ENCODE measurements around the gene RNF34. TPM values are rescaled to one million over a fixed set of nuclear protein-coding genes. Genes with fewer than 3 reads are reported as not detected.

The RNF34 gene
- total and polyA plus RNA-seq, 7 donors: 19.8 to 52.4 (median 34.3) TPM

DNA sequence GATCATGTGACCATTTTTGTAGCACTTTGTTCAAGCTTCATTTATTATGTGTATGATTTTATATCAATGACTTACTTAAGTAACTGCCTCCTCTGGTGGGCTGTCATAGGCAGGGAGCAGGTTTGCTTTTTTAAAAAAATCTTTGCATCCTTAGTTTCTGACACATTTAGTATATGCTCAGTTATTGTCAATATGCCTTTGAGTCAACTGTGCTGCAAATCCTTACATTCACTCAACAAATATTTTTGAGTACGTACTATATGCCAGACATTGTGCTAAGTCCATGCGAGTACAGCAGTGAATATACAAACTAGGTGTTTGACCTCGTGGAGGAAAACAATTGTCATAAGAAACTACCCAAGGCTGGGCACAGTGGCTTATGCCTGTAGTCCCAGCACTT, 43.3 kb upstream of the RNF34 start:
- WGBS, 2 donors: 85 to 86% methylated on average over 3 of the region's 3 CpGs
- intact Hi-C loops (cut with DNase I): no loop called here
- H3K4me1 ChIP-seq: peaks cover 0 to 8% (median 3%) of the 10 kb centered on the region in 4 donors
- no peaks in the 10 kb centered on the region for H3K9me3 ChIP-seq
- no peak overlapping the region for H3K27ac ChIP-seq
- H3K36me3 ChIP-seq: no peaks in the 10 kb centered on the region
- DNase-seq: no peak
- TF ChIP-seq, protein P1, sequence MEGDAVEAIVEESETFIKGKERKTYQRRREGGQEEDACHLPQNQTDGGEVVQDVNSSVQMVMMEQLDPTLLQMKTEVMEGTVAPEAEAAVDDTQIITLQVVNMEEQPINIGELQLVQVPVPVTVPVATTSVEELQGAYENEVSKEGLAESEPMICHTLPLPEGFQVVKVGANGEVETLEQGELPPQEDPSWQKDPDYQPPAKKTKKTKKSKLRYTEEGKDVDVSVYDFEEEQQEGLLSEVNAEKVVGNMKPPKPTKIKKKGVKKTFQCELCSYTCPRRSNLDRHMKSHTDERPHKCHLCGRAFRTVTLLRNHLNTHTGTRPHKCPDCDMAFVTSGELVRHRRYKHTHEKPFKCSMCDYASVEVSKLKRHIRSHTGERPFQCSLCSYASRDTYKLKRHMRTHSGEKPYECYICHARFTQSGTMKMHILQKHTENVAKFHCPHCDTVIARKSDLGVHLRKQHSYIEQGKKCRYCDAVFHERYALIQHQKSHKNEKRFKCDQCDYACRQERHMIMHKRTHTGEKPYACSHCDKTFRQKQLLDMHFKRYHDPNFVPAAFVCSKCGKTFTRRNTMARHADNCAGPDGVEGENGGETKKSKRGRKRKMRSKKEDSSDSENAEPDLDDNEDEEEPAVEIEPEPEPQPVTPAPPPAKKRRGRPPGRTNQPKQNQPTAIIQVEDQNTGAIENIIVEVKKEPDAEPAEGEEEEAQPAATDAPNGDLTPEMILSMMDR (IDR thresholded peaks at IDR 0.05): no peak
- TF ChIP-seq POLR2A (IDR thresholded peaks at IDR 0.05) (no peak), POLR2AphosphoS5 (IDR thresholded peaks at IDR 0.05) (no peak), EP300 (IDR thresholded peaks at IDR 0.05) (no peak)
- no peak overlapping the region for H3K4me3 ChIP-seq
- no peaks in the 10 kb centered on the region for H3K27me3 ChIP-seq

DNA sequence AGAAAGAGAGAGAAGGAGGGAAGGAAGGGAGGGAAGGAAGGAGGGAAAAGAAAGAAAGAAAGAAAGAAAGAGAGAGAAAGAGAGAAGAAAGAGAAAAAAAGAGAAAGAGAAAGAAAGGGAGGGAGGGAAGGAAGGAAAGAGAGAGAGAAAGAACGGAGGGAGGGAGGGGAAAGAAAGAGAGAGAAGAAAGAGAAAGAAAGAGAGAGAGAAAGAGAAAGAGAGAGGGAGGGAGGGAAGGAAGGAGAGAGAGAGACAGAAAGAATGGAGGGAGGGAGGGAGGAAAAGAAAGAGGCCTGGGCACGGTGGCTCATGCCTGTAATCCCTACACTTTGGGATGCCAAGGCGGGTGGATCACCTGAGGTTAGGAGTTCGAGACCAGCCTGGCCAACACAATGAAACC, 42.6 kb upstream of the RNF34 start:
- H3K27ac ChIP-seq: no peak overlapping the region
- no peaks in the 10 kb centered on the region for H3K9me3 ChIP-seq
- DNase-seq: no peak
- peaks cover 0 to 7% (median 2%) of the 10 kb centered on the region in 4 donors for H3K4me1 ChIP-seq
- H3K27me3 ChIP-seq: no peaks in the 10 kb centered on the region
- intact Hi-C loops (cut with DNase I): no loop called here
- H3K36me3 ChIP-seq: no peaks in the 10 kb centered on the region
- TF ChIP-seq EP300 (IDR thresholded peaks at IDR 0.05) (no peak), POLR2AphosphoS5 (IDR thresholded peaks at IDR 0.05) (no peak), POLR2A (IDR thresholded peaks at IDR 0.05) (no peak)
- TF ChIP-seq, protein P1 (IDR thresholded peaks at IDR 0.05): no peak
- H3K4me3 ChIP-seq: no peak overlapping the region
- 73 to 75% methylated on average over 4 of the region's 4 CpGs for WGBS, 2 donors

DNA sequence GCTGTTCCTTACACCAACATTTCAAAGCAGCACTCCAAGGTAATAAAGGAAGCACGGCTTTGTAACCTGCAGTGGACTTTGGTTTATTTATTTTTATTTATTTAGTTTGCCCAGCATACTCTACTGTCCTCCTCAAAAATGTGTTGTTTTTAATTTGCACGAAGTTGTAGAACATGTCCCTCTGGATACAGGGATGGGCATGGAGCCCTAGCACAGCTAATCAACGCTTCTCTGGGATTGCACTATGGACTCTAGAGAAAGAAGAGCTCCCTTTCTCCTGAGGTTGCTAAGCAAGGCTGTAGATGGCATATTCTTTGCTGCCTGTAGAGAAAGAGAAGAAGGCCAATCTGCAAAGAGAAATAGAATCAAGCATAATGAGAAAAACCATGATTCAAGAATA, 41.8 kb upstream of the RNF34 start:
- Histone ChIP-seq H3K4me1 (peaks cover 0 to 5% (median 2%) of the 10 kb centered on the region in 4 donors), H3K36me3 (no peaks in the 10 kb centered on the region), H3K9me3 (no peaks in the 10 kb centered on the region), H3K27me3 (no peaks in the 10 kb centered on the region), H3K4me3 (no peak overlapping the region), H3K27ac (no peak overlapping the region)
- no peak for DNase-seq
- intact Hi-C loops (cut with DNase I): no loop called here
- 15 to 55% methylated on average over 3 of the region's 3 CpGs for WGBS, 2 donors
- TF ChIP-seq, protein P1 (IDR thresholded peaks at IDR 0.05): no peak
- TF ChIP-seq POLR2AphosphoS5 (IDR thresholded peaks at IDR 0.05) (no peak), EP300 (IDR thresholded peaks at IDR 0.05) (no peak), POLR2A (IDR thresholded peaks at IDR 0.05) (no peak)

DNA sequence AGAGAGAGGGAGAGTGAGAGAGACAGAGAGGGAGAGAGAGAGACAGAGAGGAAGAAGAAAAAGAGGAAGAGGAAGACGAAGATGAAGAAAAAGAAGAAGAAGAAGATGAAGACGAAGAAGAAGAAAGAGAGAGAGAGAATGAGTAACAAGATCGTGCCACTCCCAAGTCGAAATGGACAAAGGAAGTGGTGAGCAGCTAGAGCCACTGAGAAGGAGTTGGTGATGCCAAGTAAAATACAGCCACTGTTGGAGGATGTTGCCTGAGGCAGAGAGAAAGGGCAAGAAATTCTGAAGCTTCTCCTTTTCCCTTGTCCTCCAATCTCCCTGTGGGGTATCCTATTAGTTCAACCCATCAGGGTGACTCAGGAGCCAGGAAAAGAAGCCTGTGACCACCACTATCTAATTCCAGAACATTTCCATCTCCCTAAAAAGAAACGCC, 35.2 kb upstream of the RNF34 start:
- intact Hi-C loops (cut with DNase I): no loop called here
- 62 to 72% methylated on average over 5 of the region's 5 CpGs for WGBS, 2 donors
- no peaks in the 10 kb centered on the region for H3K27me3 ChIP-seq

More for the DNA sequence above, 35.2 kb upstream of the RNF34 start:
- DNase-seq: no peak
- Histone ChIP-seq H3K4me1 (no peaks in the 10 kb centered on the region), H3K9me3 (no peaks in the 10 kb centered on the region), H3K36me3 (no peaks in the 10 kb centered on the region), H3K4me3 (no peak overlapping the region), H3K27ac (no peak overlapping the region)
- no peak for TF ChIP-seq EP300 (IDR thresholded peaks at IDR 0.05)
- TF ChIP-seq POLR2AphosphoS5 (IDR thresholded peaks at IDR 0.05): no peak
- no peak for TF ChIP-seq POLR2A (IDR thresholded peaks at IDR 0.05)
- TF ChIP-seq, protein P1 (IDR thresholded peaks at IDR 0.05): no peak
